Natural killer cell treated with Interleukin-12 subunit alpha and Interleukin-12 subunit beta and Interleukin-15 and Interleukin-18, amount 100 ng/mL, for 72 hours (primary cell): Measurements from ENCODE around the gene TMEM240. TPM values are rescaled to one million over a fixed set of nuclear protein-coding genes. Genes with fewer than 3 reads are reported as not detected.
"Not testable (repeated sequence)": the region's sequence is repeated elsewhere in the genome, so short reads cannot be mapped to it uniquely, and the experiment has no call there.

Experiments
- ATAC-seq, 2 donors: fragments of 150-1000 bp; cut with Tn5 transposase in 1 of 2; sonication (Bioruptor Pico), chemical (Tn5 transposase) in 1 of 2; 2 replicates each; pipeline ENCODE4 v1.10.0; 2021
- DNase-seq: peaks from one replicate; pipeline ENCODE4 v3.0.0; 2022; ENCODE audit warnings: low spot score
- H3K27ac Mint-ChIP-seq, 2 donors: 1 replicate in 1 of 2; 2 replicates in 1 of 2; pipeline ENCODE4 v1.8.0; 2022; ENCODE audit warnings: mixed read lengths in 2 of 2, mild to moderate bottlenecking in 1 of 2, moderate library complexity in 1 of 2
- H3K27me3 Mint-ChIP-seq, 2 donors: 1 replicate in 1 of 2; 2 replicates in 1 of 2; pipeline ENCODE4 v1.8.0; 2022; ENCODE audit warnings: mixed read lengths in 2 of 2
- H3K36me3 Mint-ChIP-seq: one replicate; pipeline ENCODE4 v1.8.0; 2022; ENCODE audit warnings: mixed read lengths
- H3K4me1 Mint-ChIP-seq, 2 donors: 1 replicate in 1 of 2; 2 replicates in 1 of 2; pipeline ENCODE4 v1.8.0; 2022; ENCODE audit warnings: low read depth in 2 of 2, mixed read lengths in 2 of 2, mild to moderate bottlenecking in 1 of 2
- H3K4me3 Mint-ChIP-seq: one replicate; pipeline ENCODE4 v1.8.0; 2022; ENCODE audit warnings: mixed read lengths
- H3K9me3 Mint-ChIP-seq: 2 replicates; pipeline ENCODE4 v1.8.0; 2022; ENCODE audit warnings: mixed read lengths
- total RNA-seq, 2 donors: library from RNA; stranded (reverse); gene quantifications; one replicate each; pipeline ENCODE4 v1.2.3, GENCODE V29; 2022

TMEM240 gene
- total RNA-seq, 2 donors from 2014 or later, result 1.6 TPM; not detected in 1

- Mint-ChIP-seq H3K36me3 (no peaks in the 10 kb centered on the region), H3K4me1 (no peaks in the 10 kb centered on the region), H3K9me3 (no peaks in the 10 kb centered on the region), H3K4me3 (no peak overlapping the region), H3K27ac (no peak overlapping the region), H3K27me3 (no peaks in the 10 kb centered on the region)
- DNase-seq (no peak), ATAC-seq (no peak)
These were observed 599 bp upstream of the TMEM240 start for GRCh38 chr1:1540818-1541628.

DNA sequence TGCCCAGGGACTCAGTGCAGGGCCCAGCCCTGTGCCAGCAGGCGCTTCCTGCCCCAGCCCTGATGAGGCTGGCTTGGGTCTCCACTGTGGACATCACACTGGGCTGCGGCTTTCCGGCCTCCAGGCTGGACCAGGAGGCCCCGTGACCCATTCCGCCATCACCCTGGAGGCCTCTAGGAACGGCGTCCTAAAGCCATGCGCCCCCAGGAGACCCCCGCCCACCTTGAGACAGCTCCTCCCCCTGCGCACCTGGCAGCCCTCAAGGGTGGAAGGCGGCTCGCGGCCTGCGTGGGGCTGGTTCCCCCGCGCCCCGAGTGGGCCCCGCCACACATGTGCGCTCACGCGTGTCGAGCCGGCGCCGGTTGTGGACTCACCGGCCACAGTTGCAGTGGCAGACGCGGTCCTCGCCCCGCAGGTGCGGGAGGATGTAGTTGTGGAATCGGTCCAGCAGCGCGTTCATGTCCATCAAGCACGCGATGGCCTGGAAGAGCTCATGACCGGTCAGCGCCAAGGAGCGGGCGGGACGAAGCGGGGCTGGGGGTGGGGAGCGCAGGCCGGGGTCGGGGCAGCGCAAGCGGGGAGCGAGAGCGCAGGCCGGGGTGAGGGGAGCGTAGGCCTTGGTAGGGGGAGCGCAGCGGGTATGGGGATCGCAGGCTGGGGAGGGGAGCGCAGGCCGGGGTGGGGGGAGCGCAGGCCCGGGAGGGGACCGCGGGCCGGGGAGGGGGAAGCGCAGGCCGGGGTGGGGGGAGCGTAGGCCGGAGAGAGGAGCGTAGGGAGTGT, 924 bp downstream of the TMEM240 start:
- no peaks in the 10 kb centered on the region for H3K36me3 Mint-ChIP-seq
- no peak for ATAC-seq
- H3K4me3 Mint-ChIP-seq, result no peak overlapping the region
- DNase-seq, result no peak
- H3K27me3 Mint-ChIP-seq, result no peaks in the 10 kb centered on the region
- H3K9me3 Mint-ChIP-seq, result no peaks in the 10 kb centered on the region
- H3K27ac Mint-ChIP-seq, result no peak overlapping the region
- H3K4me1 Mint-ChIP-seq, result no peaks in the 10 kb centered on the region

GRCh38 chr1:1538989-1539309, 1.5 kb downstream of the TMEM240 start:
- ATAC-seq (no peak), DNase-seq (no peak)
- H3K36me3 Mint-ChIP-seq, result no peaks in the 10 kb centered on the region
- H3K4me1 Mint-ChIP-seq, result no peaks in the 10 kb centered on the region
- H3K27me3 Mint-ChIP-seq, result no peaks in the 10 kb centered on the region
- no peak overlapping the region for H3K4me3 Mint-ChIP-seq
- no peak overlapping the region for H3K27ac Mint-ChIP-seq
- H3K9me3 Mint-ChIP-seq, result no peaks in the 10 kb centered on the region

DNA sequence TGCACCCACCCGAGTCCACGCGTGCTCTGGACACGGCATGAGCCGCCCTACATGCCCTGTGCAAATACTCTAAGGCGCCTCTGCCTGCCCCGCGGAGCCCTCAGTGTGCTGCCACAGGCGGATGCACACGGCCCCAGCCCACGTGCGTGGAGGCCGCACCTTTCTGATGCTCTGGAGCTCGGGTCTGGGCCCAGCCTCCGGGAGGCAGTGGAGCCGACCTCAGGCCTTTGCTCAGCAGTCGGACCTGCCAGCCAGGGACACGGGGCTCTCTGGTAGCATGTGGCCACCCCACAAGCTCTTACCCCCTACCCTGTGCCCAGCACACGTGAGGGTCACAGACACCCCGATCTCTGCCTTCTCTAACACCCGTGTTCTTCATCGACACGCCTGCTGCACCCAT, 2.1 kb downstream of the TMEM240 start:
- Mint-ChIP-seq H3K9me3 (no peaks in the 10 kb centered on the region), H3K27ac (no peak overlapping the region), H3K36me3 (no peaks in the 10 kb centered on the region), H3K27me3 (no peaks in the 10 kb centered on the region), H3K4me3 (no peak overlapping the region), H3K4me1 (no peaks in the 10 kb centered on the region)
- no peak for ATAC-seq
- no peak for DNase-seq

- H3K36me3 Mint-ChIP-seq, result no peaks in the 10 kb centered on the region
- ATAC-seq, result no peak
- H3K4me3 Mint-ChIP-seq, result no peak overlapping the region
- DNase-seq, result no peak
- no peak overlapping the region for H3K27ac Mint-ChIP-seq
- no peaks in the 10 kb centered on the region for H3K27me3 Mint-ChIP-seq
- no peaks in the 10 kb centered on the region for H3K4me1 Mint-ChIP-seq
- H3K9me3 Mint-ChIP-seq, result no peaks in the 10 kb centered on the region
These were observed 2.7 kb downstream of the TMEM240 start for GRCh38 chr1:1537626-1538250.

- Mint-ChIP-seq H3K27ac (no peak overlapping the region), H3K4me1 (no peaks in the 10 kb centered on the region), H3K27me3 (no peaks in the 10 kb centered on the region), H3K36me3 (peaks cover 3% of the 10 kb centered on the region), H3K4me3 (no peak overlapping the region), H3K9me3 (peaks cover 2% of the 10 kb centered on the region)
- no peak for ATAC-seq
- DNase-seq, result no peak
These were observed 3.4 kb downstream of the TMEM240 start for GRCh38 chr1:1536938-1537546.

GRCh38 chr1:1536019-1536937, 4.1 kb downstream of the TMEM240 start:
- no peak overlapping the region for H3K4me3 Mint-ChIP-seq
- H3K4me1 Mint-ChIP-seq, result no peaks in the 10 kb centered on the region
- DNase-seq (no peak), ATAC-seq (no peak)
- H3K36me3 Mint-ChIP-seq, result peaks cover 6% of the 10 kb centered on the region
- peaks cover 5% of the 10 kb centered on the region for H3K9me3 Mint-ChIP-seq
- H3K27ac Mint-ChIP-seq, result no peak overlapping the region
- no peaks in the 10 kb centered on the region for H3K27me3 Mint-ChIP-seq

- Mint-ChIP-seq H3K4me3 (no peak overlapping the region), H3K36me3 (peaks cover 6% of the 10 kb centered on the region), H3K27ac (no peak overlapping the region), H3K4me1 (no peaks in the 10 kb centered on the region), H3K9me3 (peaks cover 5% of the 10 kb centered on the region), H3K27me3 (no peaks in the 10 kb centered on the region)
- ATAC-seq, result no peak
- DNase-seq, result no peak
These were observed 5.0 kb downstream of the TMEM240 start for GRCh38 chr1:1535201-1536018.

DNA sequence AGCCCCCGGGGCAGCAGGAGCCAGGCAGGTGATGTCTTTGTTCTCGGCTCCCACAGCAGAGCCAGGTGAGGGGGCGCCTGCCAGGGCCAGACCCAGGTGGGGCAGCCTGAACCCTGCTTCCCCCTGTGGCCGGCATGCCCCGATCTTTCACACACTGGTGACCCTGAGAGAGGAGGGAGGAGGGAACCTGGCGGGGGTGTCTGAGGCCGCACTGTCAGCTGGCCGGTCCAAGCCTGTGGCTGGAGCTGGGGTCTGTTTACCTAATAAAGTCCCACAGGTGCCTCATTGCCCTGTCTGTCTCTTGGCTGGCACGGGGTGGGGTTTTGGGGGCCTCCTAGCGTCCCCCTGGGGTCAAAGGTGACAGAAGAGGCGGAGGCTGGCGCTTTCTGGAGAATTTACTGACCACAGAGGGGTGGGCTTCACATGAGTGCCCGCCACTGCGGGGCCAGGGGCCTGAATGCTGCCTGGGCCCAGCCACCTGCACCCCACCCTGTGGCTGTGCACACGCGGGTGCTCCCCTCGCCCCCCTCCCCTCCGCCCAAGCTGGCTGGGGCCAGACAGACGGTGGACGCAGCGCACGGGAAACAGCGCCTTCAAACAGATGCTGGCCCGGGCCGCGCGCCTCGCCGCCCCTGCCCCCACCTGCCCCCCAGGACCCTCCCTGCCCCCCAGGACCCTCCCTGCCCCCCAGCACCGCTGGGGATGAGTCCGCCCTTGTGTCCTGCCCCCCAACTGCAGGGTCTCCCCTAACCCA, 5.8 kb downstream of the TMEM240 start:
- H3K9me3 Mint-ChIP-seq, result peaks cover 5% of the 10 kb centered on the region
- no peaks in the 10 kb centered on the region for H3K4me1 Mint-ChIP-seq
- H3K36me3 Mint-ChIP-seq, result peaks cover 6% of the 10 kb centered on the region
- no peaks in the 10 kb centered on the region for H3K27me3 Mint-ChIP-seq
- DNase-seq (no peak), ATAC-seq (no peak)
- H3K27ac Mint-ChIP-seq, result no peak overlapping the region
- H3K4me3 Mint-ChIP-seq, result no peak overlapping the region

DNA sequence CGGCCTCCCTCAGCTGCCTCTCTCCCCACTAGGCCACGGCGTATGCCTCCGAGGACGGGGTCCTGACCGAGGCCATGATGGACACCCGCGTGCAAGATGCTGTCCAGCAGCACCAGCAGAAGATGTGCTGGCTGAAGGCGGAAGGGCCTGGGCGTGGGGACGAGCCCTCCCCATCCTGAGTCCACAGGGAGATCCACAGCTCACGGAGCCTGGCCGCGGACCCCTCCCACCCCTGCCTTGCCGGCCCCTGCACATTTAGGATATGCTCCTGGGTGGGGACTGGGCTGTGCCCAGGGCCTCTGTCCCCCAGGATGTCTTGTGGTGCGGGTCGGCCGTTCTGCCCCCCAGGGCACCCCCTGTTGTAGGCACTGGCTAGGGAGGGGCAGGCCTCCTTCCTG, 6.5 kb downstream of the TMEM240 start:
- H3K27ac Mint-ChIP-seq, H3K9me3 Mint-ChIP-seq, H3K4me1 Mint-ChIP-seq, DNase-seq, H3K4me3 Mint-ChIP-seq, ATAC-seq, H3K36me3 Mint-ChIP-seq, H3K27me3 Mint-ChIP-seq: not testable (repeated sequence)

- not testable (repeated sequence) for H3K9me3 Mint-ChIP-seq, H3K4me1 Mint-ChIP-seq, H3K4me3 Mint-ChIP-seq, H3K36me3 Mint-ChIP-seq, DNase-seq, ATAC-seq, H3K27ac Mint-ChIP-seq, H3K27me3 Mint-ChIP-seq
These were observed 7.1 kb downstream of the TMEM240 start for GRCh38 chr1:1533176-1533893.
